ENCODE results near the gene TMCO6.

The TMCO6 gene

DNA sequence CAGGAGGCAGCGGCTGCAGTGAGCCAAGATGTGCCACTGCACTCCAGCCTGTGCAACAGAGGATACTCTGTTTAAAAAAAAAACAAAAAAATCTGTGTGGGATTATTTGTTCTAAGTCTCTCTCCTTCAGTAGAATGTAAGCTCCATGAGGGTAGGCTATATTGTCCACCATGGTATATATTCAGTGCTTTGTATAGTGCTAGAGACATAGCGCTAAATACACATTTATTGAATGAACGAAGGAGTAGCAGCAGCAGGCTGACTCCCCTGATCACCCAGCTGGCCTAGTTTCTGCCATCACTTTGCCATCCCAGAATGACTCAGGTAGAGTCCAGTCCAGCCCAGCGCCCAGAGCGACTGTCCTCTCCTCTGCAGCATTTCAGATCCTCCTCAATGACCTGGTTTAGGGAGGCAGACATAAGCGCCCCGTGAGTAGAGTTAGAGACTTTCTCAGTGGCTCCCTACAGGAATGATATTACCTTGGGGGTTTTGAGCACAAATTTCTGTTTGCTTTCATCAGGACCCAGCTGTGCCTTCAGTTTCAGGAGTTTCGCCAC, 51.2 kb downstream of the TMCO6 start:
- H3K4me2 ChIP-seq (ENCODE audit: low read length) = peak overlapping the region; percentile 76
- H3K79me2 ChIP-seq (ENCODE audit: insufficient read depth, low read length) = peaks cover 16% of the 10 kb centered on the region
- no peaks in the 10 kb centered on the region for H4K20me1 ChIP-seq (ENCODE audit: insufficient read depth, low read length)
- TF ChIP-seq EZH2 (IDR thresholded peaks at IDR 0.05; ENCODE audit: borderline replicate concordance, low read length) (no peak), CTCF (IDR thresholded peaks at IDR 0.05; ENCODE audit: low read length) (no peak)
- H3K27me3 ChIP-seq (ENCODE audit: insufficient read depth, low read length) = no peaks in the 10 kb centered on the region
- H3F3A ChIP-seq (ENCODE audit: insufficient read depth, low read length) = no peaks in the 10 kb centered on the region
- H3K36me3 ChIP-seq (ENCODE audit: insufficient read depth, low read length) = peaks cover 51% of the 10 kb centered on the region
- no peaks in the 10 kb centered on the region for H3K9me3 ChIP-seq (ENCODE audit: low read length)
- peak overlapping the region; percentile 91 for H3K9ac ChIP-seq (ENCODE audit: low read length)
- H3K4me1 ChIP-seq (ENCODE audit: insufficient read depth, low read length, severe bottlenecking) = peaks cover 22% of the 10 kb centered on the region
- H3K9me2 ChIP-seq (ENCODE audit: low read depth, low read length) = no peaks in the 10 kb centered on the region
- peak overlapping the region; percentile 85 for H3K4me3 ChIP-seq (ENCODE audit: low read depth, low read length, poor library complexity, severe bottlenecking)
- H3K27ac ChIP-seq (ENCODE audit: low read depth, low read length, poor library complexity, severe bottlenecking) = no peak overlapping the region
- H2AFZ ChIP-seq (ENCODE audit: low read length) = no peak overlapping the region

DNA sequence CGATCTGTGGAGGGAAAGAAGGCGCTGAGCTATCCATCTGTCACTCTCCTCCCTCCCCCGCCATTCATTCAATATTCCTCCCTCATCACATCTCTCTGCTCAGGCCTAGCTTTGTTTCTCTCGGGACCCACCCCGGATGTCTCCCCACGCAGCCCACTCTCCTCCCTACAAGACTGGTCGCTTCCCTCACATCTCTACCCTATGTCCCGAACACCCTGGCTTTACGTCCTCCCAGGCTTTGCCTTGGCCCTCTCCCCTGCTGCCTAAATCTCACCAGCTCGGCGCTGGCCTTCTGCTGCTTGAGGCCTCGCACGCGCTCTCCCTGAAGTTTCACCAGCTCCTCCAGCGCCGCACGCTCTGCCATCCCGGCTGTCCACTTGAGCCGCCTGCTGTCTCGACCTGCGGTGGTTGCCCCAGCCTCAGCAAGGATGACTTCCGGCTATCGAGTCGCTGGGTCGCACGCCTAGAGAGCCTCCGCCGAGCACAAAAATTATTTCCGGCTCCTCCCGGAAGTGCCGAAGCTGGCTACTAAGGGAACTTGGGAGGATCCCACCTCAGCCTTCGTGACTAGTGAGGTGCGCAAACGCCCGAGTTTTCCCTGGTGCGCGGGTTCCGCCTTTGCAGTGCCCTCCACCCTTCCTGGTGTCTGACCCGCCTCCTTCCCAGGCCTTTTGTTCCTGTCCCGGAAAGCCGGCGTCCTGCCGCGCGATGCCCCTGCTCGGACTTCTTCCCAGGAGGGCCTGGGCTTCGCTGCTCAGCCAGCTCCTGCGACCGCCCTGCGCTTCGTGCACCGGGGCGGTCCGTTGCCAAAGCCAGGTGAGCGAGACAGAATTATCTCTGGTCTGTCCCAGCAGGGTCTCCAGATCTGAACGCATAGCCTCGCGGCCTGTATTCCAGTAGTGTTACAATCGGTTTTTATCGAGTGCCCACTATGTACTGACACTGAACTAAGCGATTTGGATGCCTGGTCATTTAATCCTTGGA, 52.0 kb downstream of the TMCO6 start, which contains the start of the genes HARS1 and HARS2:
Gene HARS1, minus strand, starts transcription at position 430 of the 984 bp plus-strand sequence. Its CDS starts 66 bp downstream, at position 364.
Gene HARS2, plus strand, starts transcription at position 515 of the 984 bp plus-strand sequence. Its CDS starts 194 bp downstream, at position 709.
- no peak for TF ChIP-seq EZH2 (IDR thresholded peaks at IDR 0.05; ENCODE audit: borderline replicate concordance, low read length)
- no peak for TF ChIP-seq CTCF (IDR thresholded peaks at IDR 0.05; ENCODE audit: low read length)
- Histone ChIP-seq H3K4me2 (ENCODE audit: low read length) (peak within 1 kb of the TSS; percentile 76), H3K36me3 (ENCODE audit: insufficient read depth, low read length) (peaks cover 58% of the 10 kb centered on the region), H3K79me2 (ENCODE audit: insufficient read depth, low read length) (peaks cover 16% of the 10 kb centered on the region), H3F3A (ENCODE audit: insufficient read depth, low read length) (no peaks in the 10 kb centered on the region), H3K9me3 (ENCODE audit: low read length) (no peaks in the 10 kb centered on the region), H3K4me1 (ENCODE audit: insufficient read depth, low read length, severe bottlenecking) (peaks cover 22% of the 10 kb centered on the region), H2AFZ (ENCODE audit: low read length) (no peak within 1 kb of the TSS), H3K9me2 (ENCODE audit: low read depth, low read length) (no peaks in the 10 kb centered on the region), H3K9ac (ENCODE audit: low read length) (peak within 1 kb of the TSS; percentile 91), H3K4me3 (ENCODE audit: low read depth, low read length, poor library complexity, severe bottlenecking) (peak within 1 kb of the TSS; percentile 85), H3K27ac (ENCODE audit: low read depth, low read length, poor library complexity, severe bottlenecking) (peak within 1 kb of the TSS; percentile 11), H4K20me1 (ENCODE audit: insufficient read depth, low read length) (no peaks in the 10 kb centered on the region), H3K27me3 (ENCODE audit: insufficient read depth, low read length) (no peaks in the 10 kb centered on the region)

DNA sequence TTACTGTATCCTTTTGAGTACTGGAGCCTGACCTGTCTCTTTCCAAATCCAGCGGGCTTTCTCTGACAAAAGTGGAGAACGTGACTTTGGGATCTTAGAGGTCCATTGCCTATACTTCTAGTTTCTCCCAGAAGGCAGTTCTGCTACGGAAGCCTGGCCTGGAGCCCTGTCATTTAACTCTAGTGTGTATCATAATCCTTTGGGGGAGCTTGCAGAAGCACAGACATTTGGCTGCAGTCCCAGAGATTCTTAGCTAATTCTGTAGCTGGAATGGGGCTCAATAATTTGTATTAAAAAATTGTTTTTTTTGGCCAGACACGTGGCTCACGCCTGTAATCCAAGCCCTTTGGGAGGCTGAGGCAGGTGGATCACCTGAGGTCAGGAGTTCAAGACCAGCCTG, 55.0 kb downstream of the TMCO6 start:
- Histone ChIP-seq H3K27ac (ENCODE audit: low read depth, low read length, poor library complexity, severe bottlenecking) (no peak overlapping the region), H3F3A (ENCODE audit: insufficient read depth, low read length) (no peaks in the 10 kb centered on the region), H4K20me1 (ENCODE audit: insufficient read depth, low read length) (no peaks in the 10 kb centered on the region), H3K9ac (ENCODE audit: low read length) (no peak overlapping the region), H3K27me3 (ENCODE audit: insufficient read depth, low read length) (no peaks in the 10 kb centered on the region), H3K79me2 (ENCODE audit: insufficient read depth, low read length) (peaks cover 16% of the 10 kb centered on the region), H3K9me3 (ENCODE audit: low read length) (no peaks in the 10 kb centered on the region), H3K9me2 (ENCODE audit: low read depth, low read length) (no peaks in the 10 kb centered on the region), H3K4me2 (ENCODE audit: low read length) (no peak overlapping the region), H3K4me1 (ENCODE audit: insufficient read depth, low read length, severe bottlenecking) (peaks cover 22% of the 10 kb centered on the region), H3K4me3 (ENCODE audit: low read depth, low read length, poor library complexity, severe bottlenecking) (no peak overlapping the region), H3K36me3 (ENCODE audit: insufficient read depth, low read length) (peaks cover 60% of the 10 kb centered on the region), H2AFZ (ENCODE audit: low read length) (no peak overlapping the region)
- TF ChIP-seq EZH2 (IDR thresholded peaks at IDR 0.05; ENCODE audit: borderline replicate concordance, low read length) (no peak), CTCF (IDR thresholded peaks at IDR 0.05; ENCODE audit: low read length) (no peak)
